HepG2 (cell line): ENCODE results near the gene VEGFC.

Experiments used
- CTCF ChIP-seq: sonication (generic); formaldehyde crosslinking; IDR thresholded peaks from 2 replicates; pipeline ENCODE4 v1.5.0; 2020; ENCODE audit warnings: mild to moderate bottlenecking, missing genetic modification reagents, moderate library complexity
- FOXK2 ChIP-seq: fragments of 450-650 bp; IDR thresholded peaks from 2 replicates; pipeline ENCODE4 v1.6.1; 2016
- IRF2 ChIP-seq: IDR thresholded peaks from 2 replicates; pipeline ENCODE4 v1.6.1; 2018; ENCODE audit warnings: missing genetic modification reagents, missing compliant biosample characterization
- POLR2A ChIP-seq, 2 experiments: IDR thresholded peaks; 2 replicates each; pipeline ENCODE4 v1.6.1; 2011; ENCODE audit warnings: low read depth in 2 of 2, low read length in 2 of 2, mild to moderate bottlenecking in 1 of 2, moderate library complexity in 1 of 2; ENCODE audit not compliant: insufficient read depth in 1 of 2
- RAD21 ChIP-seq: fragments of 450-650 bp; formaldehyde crosslinking; IDR thresholded peaks from 2 replicates; pipeline ENCODE4 v1.5.0; 2020; ENCODE audit warnings: mild to moderate bottlenecking
- RFXAP ChIP-seq: sonication (generic); formaldehyde crosslinking; IDR thresholded peaks from 2 replicates; pipeline ENCODE4 v1.4.0; 2020; ENCODE audit warnings: missing genetic modification reagents, borderline replicate concordance
- ZBTB37 ChIP-seq: sonication (generic); formaldehyde crosslinking; IDR thresholded peaks from 2 replicates; pipeline ENCODE4 v1.4.0; 2020; ENCODE audit warnings: mild to moderate bottlenecking, missing genetic modification reagents
- ZFX ChIP-seq: sonication (generic); formaldehyde crosslinking; IDR thresholded peaks from 2 replicates; pipeline ENCODE4 v1.4.0; 2020; ENCODE audit warnings: mild to moderate bottlenecking, low read depth, missing genetic modification reagents, moderate library complexity
- ZNF552 ChIP-seq: sonication (generic); formaldehyde crosslinking; IDR thresholded peaks from 2 replicates; pipeline ENCODE4 v1.9.0; 2022; ENCODE audit warnings: missing genetic modification reagents, mild to moderate bottlenecking, borderline replicate concordance
- ZNF629 ChIP-seq: sonication (generic); formaldehyde crosslinking; conservative IDR thresholded peaks from 2 replicates; pipeline ENCODE4 v1.5.0; 2020; ENCODE audit warnings: missing genetic modification reagents
- TF ChIP-seq, protein P1 (sequence below): sonication (generic); formaldehyde crosslinking; IDR thresholded peaks from 2 replicates; pipeline ENCODE4 v1.4.0; 2020; ENCODE audit warnings: missing genetic modification reagents

DNA sequence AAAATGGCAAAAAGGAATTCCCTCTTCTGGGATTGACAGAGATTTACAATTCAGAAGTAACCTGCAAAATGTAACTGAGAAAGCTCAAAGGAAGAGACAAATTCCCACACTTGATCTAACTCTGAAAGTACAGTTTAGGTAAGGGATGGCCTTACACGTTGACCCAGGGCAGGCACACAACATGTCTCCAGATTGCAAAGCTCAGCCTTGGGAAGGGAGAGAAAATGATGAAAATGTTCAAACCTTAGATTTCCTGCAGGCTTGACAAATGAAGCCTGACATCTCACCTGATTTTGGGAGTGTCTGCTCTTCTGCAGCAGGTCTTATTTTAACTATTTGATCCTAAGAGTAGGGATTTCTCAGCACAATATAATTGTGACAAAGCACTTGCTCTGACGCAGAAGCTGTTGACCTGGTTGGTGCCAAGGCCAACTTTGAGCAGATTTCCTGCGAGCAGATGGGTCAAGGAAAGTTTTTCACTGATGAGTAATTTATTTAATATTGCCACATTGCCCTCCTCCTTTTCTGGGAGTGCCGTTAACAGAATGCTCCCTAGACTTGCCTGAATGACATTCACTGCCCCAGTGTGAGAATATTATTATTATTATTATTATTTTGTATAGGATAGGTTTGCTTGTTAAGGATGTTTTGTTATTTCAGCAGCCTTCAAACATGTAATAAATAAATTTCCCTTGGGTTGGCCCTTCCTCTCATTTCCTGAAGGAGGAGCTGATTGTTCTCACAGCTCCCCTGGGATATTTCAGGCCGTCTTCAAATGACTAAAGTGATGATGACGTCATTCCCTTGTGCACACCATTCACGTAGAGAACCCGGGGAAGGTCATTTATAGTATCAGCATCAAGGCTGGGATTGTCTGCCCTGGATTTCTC is 157.1 kb downstream of the VEGFC start:
- no peak for TF ChIP-seq ZNF552 (CRISPR knock-in tag)
- no peak for TF ChIP-seq ZFX (CRISPR knock-in tag)
- TF ChIP-seq POLR2A (IDR thresholded peaks at IDR 0.05; ENCODE audit: insufficient read depth in 1 of 2, low read depth in 2 of 2, low read length in 2 of 2), result no peak
- TF ChIP-seq, protein P1, sequence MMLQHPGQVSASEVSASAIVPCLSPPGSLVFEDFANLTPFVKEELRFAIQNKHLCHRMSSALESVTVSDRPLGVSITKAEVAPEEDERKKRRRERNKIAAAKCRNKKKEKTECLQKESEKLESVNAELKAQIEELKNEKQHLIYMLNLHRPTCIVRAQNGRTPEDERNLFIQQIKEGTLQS (CRISPR knock-in tag), result no peak
- no peak for TF ChIP-seq FOXK2
- no peak for TF ChIP-seq CTCF (CRISPR knock-in tag)
- no peak for TF ChIP-seq IRF2 (CRISPR knock-in tag)
- TF ChIP-seq ZNF629, result no peak
- no peak for TF ChIP-seq ZBTB37 (CRISPR knock-in tag)
- no peak for TF ChIP-seq RFXAP (CRISPR knock-in tag)
- no peak for TF ChIP-seq RAD21 (CRISPR knock-in tag)
